ENCODE results near the gene ZRANB1. TPM values are rescaled to one million over a fixed set of nuclear protein-coding genes. Genes with fewer than 3 reads are reported as not detected.
A peak's percentile ranks its signal among the peaks of the same experiment; 100 is the strongest.
"Not testable (repeated sequence)": the region's sequence is repeated elsewhere in the genome, so short reads cannot be mapped to it uniquely, and the experiment has no call there.

Gene ZRANB1
- total and polyA plus RNA-seq, 2 experiments from 2014 or later: 7.9 to 30.0 TPM

DNA sequence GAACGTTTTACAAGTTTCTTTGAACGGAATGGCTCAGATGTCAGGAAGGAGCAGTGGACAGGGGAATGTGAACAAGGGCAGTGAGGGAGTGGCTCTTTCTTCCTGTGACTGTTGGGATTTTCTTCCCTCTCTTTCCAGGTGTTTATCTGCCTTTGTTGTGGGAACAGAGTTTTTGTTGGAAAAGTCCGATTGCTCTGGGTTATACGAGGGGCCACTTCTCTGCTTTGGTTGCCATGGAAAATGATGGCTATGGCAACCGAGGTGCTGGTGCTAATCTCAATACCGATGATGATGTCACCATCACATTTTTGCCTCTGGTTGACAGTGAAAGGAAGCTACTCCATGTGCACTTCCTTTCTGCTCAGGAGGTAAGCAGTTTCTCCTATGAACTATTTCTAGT lies 41.4 kb downstream of the ZRANB1 start:
- no peaks in the 10 kb centered on the region for H3K27me3 ChIP-seq
- H3K9me2 ChIP-seq (replicated peaks; ENCODE audit: insufficient read depth): no peaks in the 10 kb centered on the region
- H3K4me1 ChIP-seq (ENCODE audit: insufficient read depth): no peaks in the 10 kb centered on the region
- no peaks in the 10 kb centered on the region for H3K9me3 ChIP-seq (ENCODE audit: low read depth)
- no peak overlapping the region for H3K4me3 ChIP-seq
- 66% methylated on average over 6 of the region's 6 CpGs for WGBS (ENCODE audit: low lambda C conversion rate, missing lambda C conversion rate)
- no peak overlapping the region for H2AFZ ChIP-seq
- no peak for DNase-seq (ENCODE audit: low spot score)
- peaks cover 39% of the 10 kb centered on the region for H3K79me2 ChIP-seq
- TF ChIP-seq EZH2 (IDR thresholded peaks at IDR 0.05; ENCODE audit: borderline replicate concordance) (no peak), EZH2phosphoT487 (IDR thresholded peaks at IDR 0.05; ENCODE audit: low read depth, severe bottlenecking, unreplicated experiment) (no peak), CTCF (IDR thresholded peaks at IDR 0.05; ENCODE audit: poor library complexity) (no peak)
- peaks cover 7% of the 10 kb centered on the region for H3K36me3 ChIP-seq (replicated peaks; ENCODE audit: insufficient read depth, low read depth)
- peaks cover 8% of the 10 kb centered on the region for H4K20me1 ChIP-seq (ENCODE audit: insufficient read depth, poor library complexity, severe bottlenecking)
- no peak overlapping the region for H3K4me2 ChIP-seq
- H3K27ac ChIP-seq: peak overlapping the region; percentile 15

DNA sequence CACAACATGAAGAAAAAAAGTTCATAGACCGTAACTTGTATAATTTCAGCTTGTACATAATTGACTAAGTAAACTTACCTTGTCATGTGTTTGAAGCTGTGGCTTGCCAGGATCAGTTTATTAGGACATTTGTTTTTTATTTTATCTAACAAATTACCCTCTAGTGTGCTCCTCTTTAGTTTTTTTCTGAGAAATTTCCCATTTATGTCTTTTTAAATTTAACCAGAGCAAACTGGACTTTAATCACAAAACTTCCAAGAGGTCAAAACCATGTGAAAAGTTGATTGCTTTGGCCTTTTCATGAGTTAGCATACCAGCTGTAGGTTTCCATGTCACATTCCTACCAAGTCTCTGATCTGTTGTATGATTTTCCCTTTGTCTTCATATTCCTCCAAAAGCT lies 42.5 kb downstream of the ZRANB1 start:
- peak overlapping the region; percentile 3 for H3K27ac ChIP-seq
- peaks cover 35% of the 10 kb centered on the region for H3K79me2 ChIP-seq
- peaks cover 7% of the 10 kb centered on the region for H3K36me3 ChIP-seq (replicated peaks; ENCODE audit: insufficient read depth, low read depth)
- peaks cover 7% of the 10 kb centered on the region for H4K20me1 ChIP-seq (ENCODE audit: insufficient read depth, poor library complexity, severe bottlenecking)
- no peak for DNase-seq (ENCODE audit: low spot score)
- no peaks in the 10 kb centered on the region for H3K4me1 ChIP-seq (ENCODE audit: insufficient read depth)
- H3K4me2 ChIP-seq: no peak overlapping the region
- H2AFZ ChIP-seq: no peak overlapping the region
- 81% methylated on average over 1 of the region's 1 CpG for WGBS (ENCODE audit: low lambda C conversion rate, missing lambda C conversion rate)
- H3K4me3 ChIP-seq: no peak overlapping the region
- no peaks in the 10 kb centered on the region for H3K27me3 ChIP-seq
- H3K9me2 ChIP-seq (replicated peaks; ENCODE audit: insufficient read depth): no peaks in the 10 kb centered on the region
- TF ChIP-seq EZH2phosphoT487 (IDR thresholded peaks at IDR 0.05; ENCODE audit: low read depth, severe bottlenecking, unreplicated experiment) (no peak), CTCF (IDR thresholded peaks at IDR 0.05; ENCODE audit: poor library complexity) (no peak), EZH2 (IDR thresholded peaks at IDR 0.05; ENCODE audit: borderline replicate concordance) (no peak)
- H3K9me3 ChIP-seq (ENCODE audit: low read depth): no peaks in the 10 kb centered on the region

DNA sequence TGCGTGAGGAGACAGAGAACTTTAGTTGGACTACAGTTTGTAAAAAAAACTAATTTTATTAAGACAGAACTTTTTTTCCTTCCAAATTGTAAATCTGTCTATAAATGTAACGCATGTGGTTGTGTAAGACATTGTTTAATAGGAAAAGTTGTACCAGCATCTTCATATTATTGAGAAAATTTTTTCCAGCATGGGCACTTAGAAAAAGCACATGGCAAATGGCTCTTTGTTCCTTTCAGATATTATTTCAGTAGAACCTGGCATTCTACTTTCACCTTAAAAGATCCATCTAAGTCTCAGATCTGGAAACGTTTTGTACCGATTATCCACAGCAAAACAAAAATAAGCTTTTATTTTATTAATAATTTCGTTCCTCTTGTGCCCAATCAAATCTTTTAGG lies 43.2 kb downstream of the ZRANB1 start:
- Histone ChIP-seq H3K27ac (no peak overlapping the region), H3K9me2 (replicated peaks; ENCODE audit: insufficient read depth) (no peaks in the 10 kb centered on the region), H3K9me3 (ENCODE audit: low read depth) (no peaks in the 10 kb centered on the region), H3K4me1 (ENCODE audit: insufficient read depth) (no peaks in the 10 kb centered on the region), H3K4me3 (no peak overlapping the region), H3K79me2 (peaks cover 28% of the 10 kb centered on the region), H3K27me3 (no peaks in the 10 kb centered on the region), H2AFZ (no peak overlapping the region), H4K20me1 (ENCODE audit: insufficient read depth, poor library complexity, severe bottlenecking) (peaks cover 7% of the 10 kb centered on the region), H3K4me2 (no peak overlapping the region), H3K36me3 (replicated peaks; ENCODE audit: insufficient read depth, low read depth) (peaks cover 7% of the 10 kb centered on the region)
- no peak for DNase-seq (ENCODE audit: low spot score)
- TF ChIP-seq EZH2phosphoT487 (IDR thresholded peaks at IDR 0.05; ENCODE audit: low read depth, severe bottlenecking, unreplicated experiment): no peak
- no peak for TF ChIP-seq EZH2 (IDR thresholded peaks at IDR 0.05; ENCODE audit: borderline replicate concordance)
- TF ChIP-seq CTCF (IDR thresholded peaks at IDR 0.05; ENCODE audit: poor library complexity): no peak
- 93% methylated on average over 5 of the region's 5 CpGs for WGBS (ENCODE audit: low lambda C conversion rate, missing lambda C conversion rate)

DNA sequence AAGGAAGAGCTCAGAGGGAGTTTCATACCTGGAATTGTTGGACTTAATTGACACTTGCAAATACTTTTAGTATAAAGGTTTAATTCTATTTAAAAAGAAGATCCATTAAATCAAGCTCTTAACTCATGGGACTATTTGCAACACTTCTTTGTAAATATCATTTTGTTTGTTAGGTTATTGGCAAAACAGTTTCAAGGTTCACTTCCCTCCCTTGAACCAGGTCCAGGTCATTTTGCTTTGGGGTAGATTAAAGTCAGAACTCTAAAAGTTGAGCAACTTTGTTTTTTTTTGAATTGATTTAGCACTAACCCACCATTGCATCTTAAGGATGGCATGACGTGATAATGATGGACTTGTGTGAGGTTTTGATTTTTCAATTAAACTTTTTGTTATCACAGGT lies 45.9 kb downstream of the ZRANB1 start:
- no peak for TF ChIP-seq EZH2 (IDR thresholded peaks at IDR 0.05; ENCODE audit: borderline replicate concordance)
- TF ChIP-seq EZH2phosphoT487 (IDR thresholded peaks at IDR 0.05; ENCODE audit: low read depth, severe bottlenecking, unreplicated experiment): no peak
- no peak for TF ChIP-seq CTCF (IDR thresholded peaks at IDR 0.05; ENCODE audit: poor library complexity)
- peaks cover 4% of the 10 kb centered on the region for H3K36me3 ChIP-seq (replicated peaks; ENCODE audit: insufficient read depth, low read depth)
- WGBS (ENCODE audit: low lambda C conversion rate, missing lambda C conversion rate): 96% methylated on average over 1 of the region's 1 CpG

GRCh38 chr10:124988753-124989152 lies 46.8 kb downstream of the ZRANB1 start:
- not testable (repeated sequence) for H4K20me1 ChIP-seq (ENCODE audit: insufficient read depth, poor library complexity, severe bottlenecking); H3K4me1 ChIP-seq (ENCODE audit: insufficient read depth); DNase-seq (ENCODE audit: low spot score); H3K4me3 ChIP-seq; H3K4me2 ChIP-seq; H3K79me2 ChIP-seq; H3K9me2 ChIP-seq (replicated peaks; ENCODE audit: insufficient read depth); H2AFZ ChIP-seq; H3K27ac ChIP-seq; H3K36me3 ChIP-seq (replicated peaks; ENCODE audit: insufficient read depth, low read depth); H3K9me3 ChIP-seq (ENCODE audit: low read depth); H3K27me3 ChIP-seq
- 85% methylated on average over 4 of the region's 4 CpGs for WGBS (ENCODE audit: low lambda C conversion rate, missing lambda C conversion rate)

More for the DNA sequence above, 45.9 kb downstream of the ZRANB1 start:
- DNase-seq (ENCODE audit: low spot score): no peak
- H3K4me2 ChIP-seq: no peak overlapping the region
- peaks cover 11% of the 10 kb centered on the region for H4K20me1 ChIP-seq (ENCODE audit: insufficient read depth, poor library complexity, severe bottlenecking)
- H3K9me3 ChIP-seq (ENCODE audit: low read depth): no peaks in the 10 kb centered on the region
- peaks cover 4% of the 10 kb centered on the region for H3K79me2 ChIP-seq
- H3K27me3 ChIP-seq: no peaks in the 10 kb centered on the region
- no peaks in the 10 kb centered on the region for H3K4me1 ChIP-seq (ENCODE audit: insufficient read depth)
- H3K4me3 ChIP-seq: no peak overlapping the region
- H2AFZ ChIP-seq: no peak overlapping the region
- H3K27ac ChIP-seq: no peak overlapping the region
- H3K9me2 ChIP-seq (replicated peaks; ENCODE audit: insufficient read depth): no peaks in the 10 kb centered on the region
